GM18861 (cell line): ENCODE results near the gene DDR2.

Experiments used
- ATAC-seq: cut with Tn5 transposase; IDR thresholded peaks from one replicate; pipeline ENCODE4 v1.9.1; 2021; ENCODE audit not compliant: unreplicated experiment

Gene DDR2

DNA sequence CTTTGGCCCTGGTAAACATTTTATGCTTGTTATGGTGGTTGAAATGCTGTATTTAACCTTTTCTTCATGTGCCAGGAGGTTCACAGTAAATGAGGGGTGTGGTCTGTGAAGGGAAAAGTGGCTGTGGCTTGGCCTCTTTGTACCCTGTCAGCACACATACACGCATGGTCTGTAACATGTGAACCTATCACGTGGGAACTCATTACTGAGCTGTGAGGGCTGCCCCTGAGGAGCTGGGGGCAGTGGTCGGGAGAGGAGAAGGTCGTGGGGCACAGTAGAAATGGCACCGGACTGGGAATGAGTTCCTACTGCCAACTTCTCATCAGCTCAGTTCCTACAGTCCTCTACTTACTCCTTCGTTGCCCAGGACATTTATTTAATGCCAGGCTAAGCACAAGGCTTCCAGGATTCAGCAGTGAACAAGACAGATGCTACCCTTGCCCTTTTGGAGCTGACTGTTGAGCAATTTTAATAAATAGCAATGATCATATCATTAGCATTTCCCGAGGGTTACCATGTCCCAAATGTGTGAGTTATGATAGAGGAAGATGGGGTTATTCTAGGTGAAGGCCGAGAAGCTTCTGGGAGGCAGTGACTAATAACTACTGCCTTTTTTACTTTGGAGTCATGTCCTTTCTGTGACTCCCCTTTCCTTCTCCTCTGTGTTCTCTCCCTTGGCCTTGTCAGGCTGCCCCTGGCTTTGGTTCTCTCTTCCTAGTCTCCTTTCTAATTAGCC lies 38.8 kb downstream of the DDR2 start:
- no peak for ATAC-seq

DNA sequence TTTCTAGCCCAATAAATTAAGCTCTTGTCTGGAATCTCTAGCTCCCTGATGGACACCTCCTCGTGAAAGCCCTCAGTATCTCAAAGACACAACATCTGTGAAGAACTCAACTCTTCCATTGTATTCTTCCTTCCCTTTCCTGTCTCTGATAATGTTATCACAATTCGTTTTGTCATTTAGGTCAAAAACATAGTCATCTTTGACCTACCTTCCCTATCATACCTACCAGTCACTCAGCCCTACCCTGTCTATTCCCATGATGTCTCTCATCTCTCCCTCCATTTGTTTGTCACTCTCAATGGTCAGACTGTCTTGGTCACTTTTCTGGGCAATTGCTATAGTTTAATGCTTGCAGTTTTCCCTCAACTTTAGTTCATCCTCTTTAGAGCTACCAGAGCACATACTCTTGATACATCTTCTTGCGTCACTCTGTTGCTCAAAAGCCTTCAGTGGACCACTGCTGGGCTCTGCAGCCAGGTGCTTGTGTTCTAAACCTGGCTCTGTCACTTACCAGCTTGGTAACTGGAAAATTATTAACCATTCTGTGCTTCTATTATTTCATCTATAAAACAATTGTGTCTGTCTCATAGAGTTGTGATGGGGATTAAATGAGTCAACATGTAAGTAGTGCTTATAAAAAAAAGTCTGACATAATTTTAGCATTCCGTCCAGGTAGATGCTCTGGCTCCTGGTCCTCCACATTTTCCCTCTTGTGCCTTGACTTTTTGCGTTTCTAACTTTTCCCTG lies 39.6 kb downstream of the DDR2 start:
- no peak for ATAC-seq

DNA sequence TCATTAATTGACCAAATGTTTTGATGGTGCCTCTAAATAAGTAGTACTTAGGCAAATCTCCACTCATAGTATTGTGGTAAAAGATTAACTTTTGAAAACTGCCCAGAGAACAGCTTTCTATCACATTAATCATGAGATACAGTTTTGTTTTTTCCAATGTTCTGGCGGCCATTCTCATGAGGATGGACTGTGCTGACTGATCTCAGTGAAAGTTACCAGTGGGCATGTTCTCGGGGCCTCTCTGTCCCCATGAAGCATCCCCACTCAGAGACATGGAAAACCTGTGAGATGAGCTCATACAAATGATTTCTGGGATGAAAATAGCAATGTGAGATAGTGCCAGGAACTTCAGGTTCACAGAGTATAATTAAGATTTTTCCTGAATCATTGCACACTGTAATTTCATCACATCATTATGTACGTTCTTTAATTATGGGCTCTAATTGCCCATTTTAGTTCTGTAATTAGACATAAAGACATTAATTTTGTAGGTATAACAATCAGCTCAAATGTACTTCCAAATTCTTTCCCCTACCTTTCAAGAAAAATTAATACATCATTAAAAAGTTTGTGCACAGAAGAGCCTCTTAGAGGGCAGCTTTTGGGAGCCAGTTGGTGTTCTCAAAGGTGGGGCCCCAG lies 40.5 kb downstream of the DDR2 start:
- no peak for ATAC-seq

DNA sequence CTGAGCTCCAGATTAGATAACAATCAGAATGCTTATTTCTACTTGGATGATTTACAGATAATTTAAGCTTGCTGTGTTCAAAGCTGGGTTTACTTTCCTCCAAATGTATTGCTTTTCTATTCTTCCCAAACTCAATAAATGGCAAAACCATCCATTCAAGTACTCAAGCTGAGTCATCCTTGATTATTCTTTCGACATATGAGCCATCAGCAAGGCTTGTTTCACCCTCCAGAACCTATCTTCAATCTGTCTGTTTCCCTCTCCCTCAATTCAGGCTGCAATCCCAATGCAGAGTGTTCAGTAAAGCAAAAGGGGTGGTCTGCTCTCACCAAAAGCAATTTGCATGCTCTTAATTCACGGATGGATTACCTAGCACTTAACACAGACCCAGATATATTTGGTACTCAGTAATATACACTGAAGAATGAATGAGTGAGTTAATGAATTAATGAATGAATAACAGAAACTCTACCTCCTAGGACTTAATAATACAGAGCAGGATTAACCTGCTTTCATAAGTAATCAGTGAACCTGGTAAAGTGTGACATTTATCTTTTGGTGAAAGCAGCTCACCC lies 41.9 kb downstream of the DDR2 start:
- no peak for ATAC-seq

DNA sequence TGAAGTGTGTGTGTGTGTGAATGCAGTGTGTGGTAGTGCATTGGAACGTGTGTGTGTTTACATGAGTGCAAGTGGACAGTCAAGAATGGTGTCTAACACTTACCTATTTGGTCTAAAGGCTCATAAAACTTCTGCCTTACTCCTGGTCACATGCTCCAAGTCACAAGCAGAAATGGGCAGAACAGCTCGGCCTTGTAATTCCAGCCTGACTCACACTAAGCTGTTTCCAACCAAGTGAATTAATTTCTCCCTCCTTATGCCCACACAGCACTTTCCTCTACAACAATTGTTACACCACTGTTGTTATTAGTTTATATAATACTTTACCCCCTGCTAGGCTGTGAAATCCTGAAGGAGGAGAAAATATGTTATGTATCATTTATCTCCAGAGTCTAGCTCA lies 43.8 kb downstream of the DDR2 start:
- ATAC-seq: no peak

DNA sequence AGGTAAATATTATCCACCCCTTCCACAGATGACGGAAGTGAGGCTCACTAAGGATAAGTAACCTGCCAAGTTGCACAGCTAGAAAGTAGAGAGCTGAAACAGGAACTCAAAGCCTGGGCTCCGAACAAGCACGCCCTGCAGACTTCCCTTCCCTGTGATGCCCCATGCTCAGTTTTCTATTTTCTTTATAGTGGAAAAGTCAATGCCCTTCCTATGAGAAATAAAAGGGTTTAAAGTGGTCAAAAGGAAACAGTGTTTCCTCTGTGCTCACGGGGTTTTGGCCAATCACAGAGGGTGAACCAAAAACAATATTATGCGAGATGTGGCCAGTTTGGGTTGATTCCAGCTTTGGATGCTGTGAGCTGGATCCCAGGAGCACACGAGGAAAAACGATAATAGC lies 44.5 kb downstream of the DDR2 start:
- no peak for ATAC-seq

DNA sequence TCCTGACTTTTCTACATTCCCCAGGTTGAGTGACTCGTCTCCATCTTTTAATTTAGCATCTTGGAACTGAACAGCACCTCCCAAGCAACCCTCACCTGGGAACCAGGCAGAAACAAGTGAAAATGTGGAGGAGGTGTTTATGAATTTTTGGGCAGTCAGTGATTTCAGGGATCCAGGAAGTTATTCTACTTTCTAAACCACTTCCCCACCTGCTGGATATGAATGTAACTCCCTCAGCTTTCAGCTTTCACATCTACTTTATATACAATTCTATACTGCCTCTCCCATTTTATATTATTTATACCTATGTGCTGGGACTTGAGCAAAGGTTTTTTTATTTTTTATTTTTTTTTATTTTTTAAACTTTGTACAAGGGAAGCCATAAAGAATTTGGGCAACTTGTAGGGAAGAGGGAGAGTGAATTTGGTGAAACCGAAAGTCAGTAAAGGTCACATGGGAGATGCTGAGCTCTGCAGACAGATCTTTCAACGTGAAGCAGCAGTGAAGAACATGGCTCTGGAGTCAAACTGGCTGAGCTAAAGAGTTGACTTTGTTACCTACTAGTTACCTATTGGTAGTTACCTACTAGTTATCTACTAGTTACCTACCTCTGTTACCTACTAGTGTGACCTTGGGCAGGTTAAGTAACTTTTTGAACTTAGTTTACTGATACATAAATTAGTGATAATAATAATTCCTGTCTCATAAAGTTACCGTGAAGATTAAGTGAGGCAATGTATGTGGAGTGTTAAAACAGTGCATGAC lies 45.5 kb downstream of the DDR2 start:
- no peak for ATAC-seq

DNA sequence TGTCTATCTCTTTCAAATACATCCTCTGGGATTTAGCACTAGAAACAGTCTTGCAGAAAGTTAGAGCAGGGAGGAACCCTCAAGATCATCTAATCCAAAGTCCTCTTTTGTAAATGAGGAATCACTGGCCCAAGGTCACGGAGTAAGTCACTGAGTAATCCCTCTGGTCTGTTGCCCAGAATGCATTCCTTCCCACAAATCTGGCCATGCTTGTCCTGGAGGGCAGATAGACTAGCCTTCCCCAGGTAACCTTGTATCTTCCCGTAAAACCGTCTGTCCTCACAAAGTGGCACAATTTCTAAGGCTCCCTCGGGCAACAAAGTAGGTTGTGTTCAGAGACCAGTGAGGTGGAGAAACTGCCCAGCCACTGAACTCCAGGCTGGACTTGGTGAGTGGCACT lies 46.2 kb downstream of the DDR2 start:
- no peak for ATAC-seq

DNA sequence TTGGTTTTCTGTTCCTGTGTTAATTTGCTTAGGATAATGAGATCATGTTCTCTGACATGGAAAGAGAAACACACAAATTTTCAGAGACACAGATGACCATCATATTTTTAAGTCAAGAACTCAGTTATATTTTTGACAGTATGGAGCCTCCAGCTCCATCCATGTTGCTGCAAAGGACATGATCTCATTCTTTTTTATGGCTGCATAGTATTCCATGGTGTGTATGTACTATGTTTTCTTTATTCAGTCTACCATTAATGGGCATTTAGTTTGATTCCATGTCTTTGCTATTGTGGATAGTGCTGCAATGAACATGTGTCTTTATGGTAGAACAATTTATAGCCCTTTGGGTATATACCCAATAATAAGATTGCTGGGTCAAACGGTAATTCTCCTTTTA lies 47.0 kb downstream of the DDR2 start:
- no peak for ATAC-seq

DNA sequence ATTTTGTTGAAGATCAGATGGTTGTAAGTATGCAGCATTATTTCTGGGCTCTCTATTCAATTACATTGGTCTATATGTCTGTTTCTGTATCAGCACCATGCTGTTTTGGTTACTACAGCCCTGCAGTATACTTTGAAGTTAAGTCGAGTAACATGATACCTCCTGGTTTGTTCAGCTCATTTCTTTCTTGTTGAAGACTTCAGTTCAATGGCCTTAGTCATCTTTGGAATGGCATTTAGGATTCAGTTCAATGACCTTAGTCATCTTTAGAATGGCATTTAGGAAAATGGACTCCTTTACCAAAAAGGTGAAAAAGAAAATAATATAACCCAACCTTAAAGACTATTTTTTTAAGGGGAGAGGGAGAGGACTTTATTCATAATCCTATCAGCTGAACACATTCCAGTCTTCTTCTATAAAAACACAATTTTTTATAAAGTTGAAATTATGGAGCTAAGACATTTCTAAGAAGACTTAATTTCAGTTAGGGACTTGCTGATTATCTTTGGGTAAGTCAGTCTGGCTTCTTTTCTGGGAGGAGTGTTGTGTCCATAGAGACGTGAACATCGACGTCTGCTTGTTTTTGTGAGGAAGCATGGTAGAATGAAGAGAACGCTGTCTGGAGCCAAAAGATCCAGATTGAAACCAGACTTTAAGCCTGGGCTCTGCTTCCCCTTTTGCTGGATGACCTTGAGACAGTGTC lies 48.3 kb downstream of the DDR2 start:
- ATAC-seq: no peak

DNA sequence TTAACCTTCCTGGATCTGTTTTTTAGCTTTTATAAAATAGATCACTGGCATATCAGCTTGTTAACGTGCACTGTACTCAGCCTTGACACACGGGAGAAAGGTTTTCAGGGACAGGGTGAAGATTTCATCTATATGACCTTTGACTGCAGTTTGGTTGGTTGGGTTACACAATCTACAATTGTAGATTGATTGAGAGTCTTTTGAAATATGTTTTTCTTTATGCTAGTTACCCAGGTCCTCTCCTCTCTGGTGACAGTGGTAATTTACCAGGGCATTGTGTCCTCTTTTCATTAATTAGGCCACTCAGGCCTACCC lies 48.8 kb downstream of the DDR2 start:
- no peak for ATAC-seq

DNA sequence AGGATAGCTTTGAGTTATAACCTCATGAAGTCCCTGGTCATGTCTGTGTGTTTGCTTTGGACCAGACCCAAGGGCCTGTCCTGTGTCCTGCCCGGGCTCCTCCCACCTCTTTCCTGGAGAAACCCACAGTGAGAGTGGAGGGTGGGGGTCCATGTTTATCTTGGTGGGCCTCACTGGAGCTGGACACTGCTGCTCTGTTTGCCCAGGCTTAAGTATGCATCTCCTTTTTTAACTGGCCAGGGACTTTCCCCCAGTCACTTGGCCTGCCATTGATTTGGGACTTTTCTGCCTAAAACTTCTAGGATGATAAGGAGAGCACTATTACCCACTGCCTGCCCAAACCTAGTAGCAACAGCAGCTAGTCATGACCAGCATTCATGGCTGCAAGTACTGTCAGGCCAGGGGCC lies 49.8 kb downstream of the DDR2 start:
- no peak for ATAC-seq

DNA sequence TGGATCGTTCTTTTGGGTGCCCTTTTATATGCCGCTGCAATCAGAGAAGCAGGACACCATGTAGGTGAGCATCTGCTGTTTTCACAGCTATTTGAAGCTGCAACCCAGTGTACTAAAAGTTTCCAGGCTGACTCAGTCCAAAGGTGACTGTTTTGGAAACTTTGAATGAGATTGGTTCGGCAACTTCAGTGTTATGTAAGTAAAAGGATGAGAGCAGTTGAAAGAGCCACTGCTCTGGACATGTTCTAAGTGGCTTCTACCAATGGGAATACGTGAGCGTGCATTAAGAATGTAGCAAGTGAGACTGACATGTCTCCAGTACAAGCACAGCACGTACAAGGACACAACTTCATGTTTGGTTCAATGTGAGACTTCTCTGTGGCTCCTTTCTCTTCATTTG lies 55.6 kb downstream of the DDR2 start:
- no peak for ATAC-seq

DNA sequence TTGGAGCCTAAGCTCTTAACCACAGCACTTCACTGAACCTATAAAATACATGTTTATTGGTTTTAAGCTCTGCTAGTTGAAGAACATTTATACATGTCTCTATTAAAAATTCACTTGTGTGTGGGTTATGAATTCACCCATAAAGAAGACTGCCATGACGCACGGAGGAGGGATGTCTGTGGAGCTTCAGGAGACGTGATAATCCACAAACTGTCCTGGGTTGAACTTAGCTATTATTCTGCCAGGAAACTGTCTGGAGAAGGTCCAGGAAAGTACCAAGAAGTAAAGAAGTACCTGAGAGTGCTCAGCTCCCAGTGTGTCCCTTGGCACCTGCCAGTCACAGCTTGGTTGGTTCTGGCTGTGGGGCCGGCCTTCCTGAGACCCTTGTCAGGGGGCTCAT lies 56.3 kb downstream of the DDR2 start:
- ATAC-seq: no peak

DNA sequence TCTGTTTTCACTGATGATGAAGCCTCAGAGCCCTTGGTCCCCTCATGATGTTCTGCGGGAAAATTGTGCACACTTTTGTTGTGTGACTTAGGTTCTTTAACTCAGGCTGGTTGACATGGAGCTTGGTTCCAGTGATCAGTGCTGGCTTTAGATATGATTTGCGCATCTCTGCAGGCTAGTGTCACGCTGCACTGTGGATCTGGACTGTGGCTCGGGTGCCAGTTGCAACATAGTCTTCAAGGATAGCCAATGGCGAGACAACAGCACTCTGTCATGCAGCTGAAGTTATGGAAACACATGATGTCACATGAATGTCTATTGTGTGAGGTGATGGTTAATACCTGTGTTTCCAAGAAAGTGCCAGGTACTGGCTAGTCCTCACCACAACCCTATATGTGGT lies 56.7 kb downstream of the DDR2 start:
- ATAC-seq: no peak

DNA sequence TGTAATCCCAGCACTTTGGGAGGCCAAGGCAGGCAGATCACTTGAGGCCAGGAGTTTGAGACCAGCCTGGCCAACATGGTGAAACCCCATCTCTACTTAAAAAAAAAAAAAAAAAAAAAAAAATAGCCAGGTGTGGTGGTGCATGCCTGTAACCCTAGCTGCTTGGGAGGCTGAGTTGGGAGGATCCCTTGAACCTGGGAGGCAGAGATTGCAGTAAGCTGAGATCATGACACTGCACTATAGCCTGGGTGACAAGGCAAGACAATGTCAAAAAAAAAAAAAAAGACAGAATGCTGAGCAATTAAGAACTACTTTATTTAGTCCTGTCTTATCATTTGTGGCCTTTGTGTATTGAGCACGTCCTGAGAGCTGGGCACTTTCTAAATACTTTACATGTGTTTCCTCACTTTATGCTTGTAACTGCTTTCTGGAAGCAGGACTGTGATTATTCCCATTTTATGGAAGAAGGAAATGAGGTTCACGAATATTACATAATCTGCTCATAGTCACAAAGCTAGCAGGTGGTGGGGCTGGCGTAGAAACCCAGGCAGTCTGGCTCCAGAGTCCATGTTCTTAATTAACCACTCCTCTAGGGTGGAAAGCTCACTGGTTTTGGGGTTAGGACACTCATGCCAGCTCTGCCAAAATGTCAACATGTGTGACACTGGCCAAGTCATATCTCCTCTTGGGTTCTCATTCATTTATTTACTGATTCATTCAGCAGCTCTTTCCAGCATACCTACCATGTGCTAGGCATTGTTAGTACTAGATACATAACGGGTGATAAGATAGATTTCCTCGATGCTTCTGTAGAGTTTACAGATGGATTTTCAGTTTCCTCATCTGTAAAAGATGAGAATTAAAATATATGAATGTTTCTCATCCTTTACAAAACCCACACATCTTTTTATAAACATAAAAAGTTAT lies 57.7 kb downstream of the DDR2 start:
- no peak for ATAC-seq

DNA sequence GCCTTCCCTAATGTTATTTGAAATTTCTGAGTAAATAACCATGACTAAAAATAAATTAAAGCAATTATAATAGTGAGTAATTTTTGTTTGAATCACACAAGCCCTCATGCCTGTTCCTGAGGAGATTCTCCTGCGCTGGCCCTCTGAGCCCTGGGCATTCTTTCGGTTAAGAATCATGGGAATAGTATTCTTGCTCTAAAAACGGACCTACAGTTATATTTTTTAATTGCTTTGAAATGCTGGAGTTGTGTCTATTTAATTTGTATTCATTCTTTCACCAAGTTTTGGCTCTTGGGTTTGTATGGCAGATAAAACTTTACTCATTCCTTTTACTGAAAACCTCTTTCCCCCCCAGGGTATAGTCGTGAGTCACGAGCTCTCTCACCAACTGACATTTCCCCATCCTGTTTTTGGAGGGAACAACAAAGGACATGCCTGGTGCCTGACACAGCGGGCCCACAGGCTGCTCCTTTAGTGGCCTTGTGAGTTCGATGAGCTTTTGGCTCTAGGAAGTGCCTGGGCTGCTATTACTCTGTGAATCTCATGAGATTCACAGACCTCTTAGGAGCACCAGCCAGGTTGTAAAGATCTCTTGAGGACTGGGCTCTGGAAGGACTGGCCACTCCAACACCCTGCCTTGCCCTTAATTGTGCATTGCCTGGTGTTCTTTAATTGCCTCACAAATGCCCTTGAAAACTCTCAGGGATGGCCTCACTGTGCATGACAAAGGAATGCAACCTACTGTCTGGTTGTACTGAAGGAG lies 58.6 kb downstream of the DDR2 start:
- ATAC-seq: no peak

DNA sequence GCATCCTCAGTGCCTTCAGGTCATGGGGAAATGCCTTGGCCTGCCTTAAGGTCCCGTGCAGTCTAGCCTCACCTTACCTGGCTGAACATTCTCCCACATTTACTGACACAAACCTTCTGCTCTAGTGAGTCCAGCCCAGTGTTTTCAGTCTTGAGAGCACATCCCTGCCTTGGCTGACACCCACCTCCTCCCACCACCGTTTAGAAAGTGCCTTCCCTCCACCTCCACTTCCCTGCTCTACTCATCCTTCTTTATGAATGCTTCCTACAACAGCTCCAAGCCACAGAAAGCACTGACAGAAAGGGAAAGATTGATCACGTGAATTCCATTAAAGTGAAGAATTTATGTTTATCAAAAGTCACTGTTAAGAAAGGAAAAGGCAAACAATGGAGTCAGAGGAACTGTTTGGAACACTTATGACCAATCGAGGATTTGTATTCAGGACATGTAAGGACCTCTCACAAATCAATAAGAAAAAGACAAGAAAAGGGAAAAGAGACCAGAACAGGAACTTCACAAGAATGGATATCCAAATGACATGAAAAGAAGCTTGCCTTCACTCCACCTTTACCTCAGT lies 59.8 kb downstream of the DDR2 start:
- no peak for ATAC-seq

DNA sequence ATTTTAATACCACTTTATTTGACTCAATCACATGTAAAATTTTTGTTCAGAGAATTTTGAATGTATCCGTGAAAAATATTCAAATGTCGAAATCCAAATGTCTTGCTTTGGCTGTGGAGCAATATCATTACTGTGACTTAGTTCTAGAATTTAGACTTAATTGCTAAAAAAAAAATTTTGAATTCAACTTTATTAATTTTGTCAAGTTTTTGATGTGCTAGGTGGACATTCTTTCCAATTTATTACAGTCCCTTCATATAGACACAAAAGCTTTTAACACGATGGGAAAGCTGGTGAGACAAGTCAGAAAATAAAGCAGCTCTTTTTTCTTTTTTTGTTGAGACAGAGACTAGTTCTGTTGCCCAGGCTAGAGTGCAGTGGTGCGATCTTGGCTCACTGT lies 62.6 kb downstream of the DDR2 start:
- ATAC-seq: no peak
